ENCODE measurements around the gene LUZP1.

- TF ChIP-seq CTCF (IDR thresholded peaks at IDR 0.05) (no peak), POLR2A (IDR thresholded peaks at IDR 0.05) (no peak), POLR2AphosphoS5 (IDR thresholded peaks at IDR 0.05) (no peak)
These were observed 32.2 kb upstream of the LUZP1 start for GRCh38 chr1:23200883-23201282.

All from gastroesophageal sphincter (tissue), 3 donors.